Muscle layer of duodenum (tissue), 2 donors: ENCODE results near the gene LDLRAP1.

Experiments used
- H3K27ac ChIP-seq: one replicate; pipeline ENCODE4 v1.7.0; 2013; ENCODE audit warnings: mild to moderate bottlenecking, low read length
- H3K27me3 ChIP-seq: one replicate; pipeline ENCODE4 v1.7.0; 2013; ENCODE audit warnings: low read depth, mild to moderate bottlenecking, control low read depth, low read length
- H3K36me3 ChIP-seq, 2 donors: one replicate each; pipeline ENCODE4 v1.7.0; 2013; ENCODE audit warnings: low read length in 2 of 2, control low read depth in 1 of 2, mild to moderate bottlenecking in 1 of 2; ENCODE audit not compliant: insufficient read depth in 2 of 2, control insufficient read depth in 1 of 2
- H3K4me1 ChIP-seq, 2 donors: one replicate each; pipeline ENCODE4 v1.7.0; 2013; ENCODE audit warnings: low read length in 2 of 2, mild to moderate bottlenecking in 2 of 2, control low read depth in 1 of 2, moderate library complexity in 1 of 2; ENCODE audit not compliant: insufficient read depth in 2 of 2, control insufficient read depth in 1 of 2
- H3K4me3 ChIP-seq, 2 donors: one replicate each; pipeline ENCODE4 v1.7.0; 2013; ENCODE audit warnings: low read length in 2 of 2, low read depth in 1 of 2, mild to moderate bottlenecking in 1 of 2
- H3K9me3 ChIP-seq, 2 donors: one replicate each; pipeline ENCODE4 v1.7.0; 2013; ENCODE audit warnings: low read length in 2 of 2, control low read depth in 1 of 2, mild to moderate bottlenecking in 1 of 2; ENCODE audit not compliant: control insufficient read depth in 1 of 2
- donor health status: healthy.

Gene LDLRAP1

DNA sequence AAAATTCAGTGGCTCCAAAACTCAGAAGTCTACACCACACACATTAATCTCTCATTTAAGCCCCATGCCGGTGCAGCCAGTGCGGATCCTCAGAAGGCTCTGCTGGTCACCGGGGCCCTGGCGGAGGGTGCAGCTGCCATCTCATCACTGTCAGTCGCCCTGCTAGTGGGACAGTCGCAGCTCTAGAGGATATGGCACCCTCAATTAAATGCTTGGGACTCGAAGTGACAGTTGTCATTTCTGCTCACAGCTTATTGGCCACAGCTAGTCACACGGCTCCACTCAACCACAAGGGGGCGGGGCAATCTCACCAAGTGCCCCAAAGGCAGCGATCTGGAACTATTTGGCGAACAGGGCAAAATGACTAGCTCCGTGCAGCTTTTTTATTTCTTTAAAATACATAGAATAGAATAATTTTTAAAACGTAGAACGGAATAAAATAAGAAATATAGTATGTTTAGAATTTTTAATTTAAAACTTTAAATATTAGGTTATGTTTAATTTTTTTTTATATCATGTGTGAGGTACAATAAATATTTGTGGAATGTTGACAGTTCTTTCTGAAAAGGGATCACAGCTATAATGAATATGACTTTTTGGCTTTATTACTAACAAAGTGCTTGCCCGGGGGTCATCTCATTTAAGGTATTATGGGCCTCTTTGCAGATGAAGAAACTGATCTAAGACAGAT, 65.2 kb downstream of the LDLRAP1 start:
- H3K9me3 ChIP-seq = no peaks in the 10 kb centered on the region
- peak overlapping the region in 1 of 2 donors; percentile 40 for H3K4me3 ChIP-seq
- H3K27me3 ChIP-seq = no peaks in the 10 kb centered on the region
- H3K36me3 ChIP-seq = no peaks in the 10 kb centered on the region
- no peak overlapping the region for H3K27ac ChIP-seq
- H3K4me1 ChIP-seq = peaks cover 0 to 22% of the 10 kb centered on the region in 2 donors

DNA sequence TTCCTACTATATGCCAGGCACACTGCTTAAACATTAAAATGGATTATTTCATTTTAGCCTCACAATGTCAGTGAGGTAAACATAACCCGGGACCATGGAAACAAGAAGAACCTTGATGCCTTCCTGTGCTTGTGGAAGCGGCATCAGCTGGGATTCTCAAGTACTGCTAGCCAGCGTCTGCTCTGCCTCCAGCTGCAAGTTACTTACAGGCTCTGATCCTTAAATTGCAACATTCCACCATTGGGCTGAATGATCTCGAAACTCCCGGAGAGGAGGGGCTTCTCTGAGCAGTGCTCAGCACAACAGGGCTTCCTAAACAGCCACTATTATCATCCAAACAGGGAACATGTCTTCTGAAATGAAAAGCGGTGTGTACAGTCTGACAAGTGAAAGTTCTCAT, 66.5 kb downstream of the LDLRAP1 start:
- Histone ChIP-seq H3K9me3 (no peaks in the 10 kb centered on the region), H3K27me3 (no peaks in the 10 kb centered on the region), H3K4me1 (peaks cover 0 to 22% of the 10 kb centered on the region in 2 donors), H3K4me3 (no peak overlapping the region), H3K36me3 (no peaks in the 10 kb centered on the region), H3K27ac (peak overlapping the region; percentile 10)

DNA sequence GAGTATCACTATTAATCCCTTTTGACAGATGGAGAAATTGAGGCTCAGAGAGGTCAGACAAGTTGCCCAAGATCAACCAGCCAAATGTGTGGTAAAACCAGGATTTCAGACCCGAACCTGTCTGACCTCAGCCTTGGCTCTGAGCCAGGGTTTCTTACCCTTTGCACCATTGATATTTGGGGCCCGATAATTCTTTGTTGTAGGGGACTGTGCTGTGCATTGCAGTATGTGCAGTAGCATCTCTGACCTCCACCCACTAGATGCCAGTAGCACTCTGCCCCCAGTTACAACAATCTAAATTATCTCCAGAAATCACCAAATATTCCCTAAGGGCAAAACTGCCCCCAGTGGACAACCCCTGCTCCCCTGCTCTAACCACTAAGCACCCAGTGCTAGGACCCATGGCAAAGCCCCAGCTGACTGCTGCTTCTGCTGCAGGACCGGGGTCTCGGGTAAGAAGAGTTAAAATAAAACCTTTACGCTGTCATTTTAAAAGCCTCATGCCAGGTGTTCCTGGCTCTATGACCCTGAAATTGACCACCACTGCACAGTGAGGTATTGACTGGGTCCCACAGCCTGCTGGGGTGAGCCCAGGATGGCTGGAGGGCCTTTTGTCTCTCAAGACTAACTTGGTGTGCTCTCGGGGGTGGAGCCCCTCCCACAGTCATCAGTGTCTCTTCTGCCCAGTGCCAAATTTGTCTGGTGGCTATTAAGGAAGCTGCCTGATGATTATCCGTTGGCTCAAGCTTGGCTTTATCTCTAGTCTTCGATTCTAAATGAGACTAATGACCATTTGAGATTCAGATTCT, 67.6 kb downstream of the LDLRAP1 start:
- Histone ChIP-seq H3K27me3 (no peaks in the 10 kb centered on the region), H3K36me3 (no peaks in the 10 kb centered on the region), H3K9me3 (no peaks in the 10 kb centered on the region), H3K4me1 (peaks cover 0 to 27% of the 10 kb centered on the region in 2 donors), H3K4me3 (no peak overlapping the region), H3K27ac (no peak overlapping the region)

DNA sequence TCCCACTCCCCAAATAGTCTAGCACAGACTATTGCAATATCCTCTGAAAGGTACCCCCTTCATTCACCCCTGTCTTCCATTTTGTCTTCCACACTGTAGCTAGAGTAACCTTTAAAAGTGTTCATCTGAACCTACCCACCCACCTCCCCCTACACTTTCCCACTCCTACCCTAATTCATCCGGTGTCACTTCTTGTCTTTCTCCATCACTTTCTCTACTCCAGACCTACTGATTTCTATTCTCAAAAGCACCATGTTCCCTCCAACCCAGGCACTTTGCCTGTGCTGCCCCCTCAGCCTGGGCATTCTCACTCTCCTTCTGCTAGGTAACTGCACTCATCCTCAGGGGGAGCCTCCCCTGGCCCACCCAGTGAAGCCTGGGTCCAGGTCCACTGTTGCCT, 68.4 kb downstream of the LDLRAP1 start:
- H3K27me3 ChIP-seq = no peaks in the 10 kb centered on the region
- peaks cover 0 to 30% of the 10 kb centered on the region in 2 donors for H3K4me1 ChIP-seq
- H3K4me3 ChIP-seq = no peak overlapping the region
- no peaks in the 10 kb centered on the region for H3K36me3 ChIP-seq
- H3K27ac ChIP-seq = no peak overlapping the region
- H3K9me3 ChIP-seq = no peaks in the 10 kb centered on the region

DNA sequence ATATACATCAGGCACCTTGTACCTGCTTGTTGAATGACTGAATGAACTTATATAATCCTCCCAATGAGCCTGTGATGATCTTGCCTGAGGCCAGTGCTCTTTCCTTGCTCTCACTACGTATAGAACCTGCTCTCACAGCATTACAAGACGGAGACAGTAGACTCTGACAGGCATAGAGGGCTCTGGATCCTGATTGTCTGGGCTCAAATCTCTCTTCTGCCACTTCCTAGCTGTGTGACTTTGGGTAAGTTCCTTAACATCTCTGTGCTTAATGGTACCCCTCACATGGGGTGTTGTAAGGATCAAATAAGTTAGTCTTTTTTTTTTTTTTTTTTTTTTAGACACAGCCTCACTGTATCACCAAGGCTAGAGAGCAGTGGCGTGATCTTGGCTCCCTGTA, 69.0 kb downstream of the LDLRAP1 start:
- no peak overlapping the region for H3K4me3 ChIP-seq
- H3K4me1 ChIP-seq = peaks cover 0 to 30% of the 10 kb centered on the region in 2 donors
- no peaks in the 10 kb centered on the region for H3K36me3 ChIP-seq
- no peaks in the 10 kb centered on the region for H3K9me3 ChIP-seq
- H3K27ac ChIP-seq = no peak overlapping the region
- H3K27me3 ChIP-seq = no peaks in the 10 kb centered on the region

DNA sequence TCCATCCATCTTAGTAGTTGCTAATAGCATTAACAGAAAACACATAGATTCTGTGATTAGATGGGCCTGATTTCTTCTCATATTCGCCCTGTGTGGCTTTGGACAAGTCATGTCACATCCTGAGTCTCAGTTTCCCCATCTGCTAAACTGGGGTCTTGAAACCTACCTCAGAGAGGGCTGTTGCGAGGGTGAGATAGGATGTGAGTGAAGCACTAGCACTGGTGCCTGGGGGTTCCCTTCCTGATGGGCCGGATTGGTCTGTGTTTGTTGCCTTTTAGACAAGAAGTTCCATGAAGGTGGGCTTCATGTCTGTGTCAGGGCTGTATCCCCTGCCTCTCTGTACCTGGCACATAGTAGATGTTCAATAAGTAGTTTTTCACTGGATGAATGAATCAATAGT, 69.7 kb downstream of the LDLRAP1 start:
- no peaks in the 10 kb centered on the region for H3K27me3 ChIP-seq
- H3K4me3 ChIP-seq = no peak overlapping the region
- H3K4me1 ChIP-seq = peaks cover 0 to 30% of the 10 kb centered on the region in 2 donors

DNA sequence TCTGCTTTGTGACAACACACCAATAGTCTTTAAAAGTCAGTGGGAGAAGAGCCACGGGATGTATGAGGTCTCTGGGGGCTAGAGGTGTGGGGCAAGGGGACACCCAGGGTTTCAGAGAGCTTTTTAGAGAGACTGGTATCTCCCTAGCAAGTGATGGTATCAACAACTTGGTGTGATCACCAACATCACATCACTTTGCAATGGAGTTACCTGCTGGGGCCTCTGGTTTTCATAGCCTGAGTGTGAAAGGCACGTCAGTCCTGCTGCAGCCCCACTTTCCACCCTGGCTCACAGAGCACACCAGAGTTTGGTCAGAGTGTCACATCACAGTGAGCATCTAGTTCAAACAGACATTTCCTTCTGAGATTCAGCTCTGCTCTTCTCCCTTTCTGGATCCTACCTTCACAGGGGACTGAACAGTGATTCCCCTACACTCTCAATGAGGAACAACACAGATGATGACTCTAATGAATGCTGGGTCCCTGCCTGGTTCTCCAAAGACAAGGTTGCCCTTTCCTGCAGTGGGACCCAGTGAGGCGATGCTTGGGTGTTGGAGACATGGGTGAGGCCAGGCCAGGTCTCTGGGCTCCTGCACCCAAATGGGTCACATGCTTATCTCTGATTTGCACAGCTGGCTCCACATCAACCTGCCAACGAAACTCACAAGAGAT, 71.2 kb downstream of the LDLRAP1 start:
- no peaks in the 10 kb centered on the region for H3K9me3 ChIP-seq
- H3K27me3 ChIP-seq = no peaks in the 10 kb centered on the region
- H3K36me3 ChIP-seq = no peaks in the 10 kb centered on the region
- no peak overlapping the region for H3K27ac ChIP-seq
- H3K4me3 ChIP-seq = no peak overlapping the region
- H3K4me1 ChIP-seq = peaks cover 0 to 35% of the 10 kb centered on the region in 2 donors

More for the DNA sequence above, 69.7 kb downstream of the LDLRAP1 start:
- Histone ChIP-seq H3K9me3 (no peaks in the 10 kb centered on the region), H3K27ac (no peak overlapping the region), H3K36me3 (no peaks in the 10 kb centered on the region)

DNA sequence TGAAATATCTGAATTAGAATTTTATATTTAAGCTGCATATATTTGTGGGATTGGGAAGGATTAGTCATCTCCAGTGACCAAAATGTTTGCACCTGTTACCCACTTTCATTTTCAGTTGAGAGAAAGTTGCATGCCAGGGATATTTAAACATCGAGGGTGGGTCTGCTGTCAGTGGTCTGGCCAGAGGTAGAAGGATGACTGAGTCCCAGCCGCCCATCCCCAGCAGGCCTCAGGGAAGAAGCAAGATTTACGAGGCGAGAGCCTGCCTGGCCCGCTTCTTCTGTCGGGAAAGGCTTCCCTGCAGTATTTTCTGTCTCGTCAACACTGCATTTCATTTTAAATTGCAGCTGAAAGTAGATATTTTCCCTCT, 71.8 kb downstream of the LDLRAP1 start:
- Histone ChIP-seq H3K4me1 (peaks cover 0 to 35% of the 10 kb centered on the region in 2 donors), H3K27me3 (no peaks in the 10 kb centered on the region), H3K4me3 (no peak overlapping the region), H3K36me3 (no peaks in the 10 kb centered on the region), H3K9me3 (no peaks in the 10 kb centered on the region), H3K27ac (no peak overlapping the region)

DNA sequence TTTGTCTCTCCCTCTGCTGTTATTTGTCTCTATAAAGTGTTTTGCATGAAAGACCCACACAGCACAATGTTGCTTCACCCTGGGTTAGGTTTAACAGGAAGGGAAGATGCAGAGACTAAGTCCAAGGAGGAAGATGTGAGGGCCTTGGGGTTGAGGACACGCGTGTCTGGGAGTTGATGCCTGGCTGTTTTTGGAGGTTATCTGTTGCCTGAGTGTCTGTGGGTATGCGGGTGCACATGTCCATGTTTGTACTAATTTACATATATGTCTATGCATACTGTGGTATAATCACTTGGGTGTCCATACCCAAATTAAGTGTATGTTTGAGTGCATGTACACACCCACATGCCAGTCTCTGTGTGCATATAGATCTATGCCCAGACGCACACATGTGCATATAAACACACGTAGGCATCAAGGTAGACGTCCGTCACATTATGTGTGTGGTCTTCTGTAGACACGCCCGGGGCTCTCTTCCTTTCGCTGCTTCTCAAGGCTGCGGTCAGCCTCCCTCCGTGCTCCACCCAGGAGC, 72.2 kb downstream of the LDLRAP1 start:
- H3K4me3 ChIP-seq = peak overlapping the region; percentile 40 to 64
- H3K36me3 ChIP-seq = peaks cover 0 to 1% of the 10 kb centered on the region in 2 donors
- no peak overlapping the region for H3K27ac ChIP-seq
- H3K4me1 ChIP-seq = peaks cover 0 to 35% of the 10 kb centered on the region in 2 donors
- no peaks in the 10 kb centered on the region for H3K9me3 ChIP-seq
- no peaks in the 10 kb centered on the region for H3K27me3 ChIP-seq

DNA sequence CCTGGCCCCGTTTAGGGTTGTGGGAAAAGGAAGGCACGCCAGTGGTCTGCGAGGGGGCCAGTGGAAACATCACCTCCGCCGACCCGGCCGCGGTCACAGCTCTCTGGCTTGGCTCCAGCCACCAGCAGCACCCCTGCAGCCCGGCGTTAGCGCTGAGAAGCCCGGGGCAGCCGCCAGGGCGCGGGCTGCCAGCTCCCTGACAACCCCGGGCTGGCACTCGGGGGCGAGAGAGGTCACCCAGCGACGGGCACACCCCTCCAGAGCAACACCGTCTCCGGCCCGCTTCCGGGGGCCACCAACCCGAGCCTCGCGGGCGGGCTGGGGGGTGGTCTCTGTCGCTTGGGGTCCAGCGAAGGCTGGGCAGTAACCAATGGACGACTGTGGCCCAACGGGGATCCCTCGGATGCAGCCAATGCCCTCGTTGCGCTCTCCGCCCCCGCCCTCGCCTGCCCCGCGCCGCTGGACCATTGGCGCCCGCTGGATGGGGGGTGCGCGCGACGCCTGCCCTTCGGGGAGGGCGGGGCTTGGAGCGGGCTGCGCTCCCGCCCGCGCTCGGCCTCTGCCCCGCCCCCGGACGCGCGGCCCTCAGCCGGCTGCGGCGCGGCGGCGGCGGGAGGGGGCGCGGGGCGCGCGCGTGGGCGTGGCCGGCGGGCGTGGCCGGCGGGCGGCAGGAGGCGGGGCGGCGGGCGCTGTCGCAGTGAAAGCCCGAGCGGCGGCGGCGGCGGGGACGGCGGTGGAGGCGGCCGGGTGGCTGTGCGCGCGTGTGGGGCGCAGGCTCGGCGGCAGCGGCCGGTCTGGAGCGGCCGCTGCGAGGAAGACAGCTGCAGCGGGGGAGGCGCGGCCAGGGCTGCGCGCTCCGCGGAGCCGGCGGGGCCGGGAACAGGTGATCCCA, 72.9 kb downstream of the LDLRAP1 start, which contains the start of gene MAN1C1:
TSS of gene MAN1C1 (plus strand) at position 697 of the 892 bp plus-strand sequence. CDS start 1,007 bp downstream, outside the sequence.
- Histone ChIP-seq H3K4me1 (peaks cover 0 to 37% of the 10 kb centered on the region in 2 donors), H3K36me3 (peaks cover 0 to 4% of the 10 kb centered on the region in 2 donors), H3K4me3 (peak within 1 kb of the TSS; percentile 52 to 85), H3K27ac (no peak within 1 kb of the TSS), H3K27me3 (no peaks in the 10 kb centered on the region), H3K9me3 (no peaks in the 10 kb centered on the region)
